ENCODE data around the gene NPM1.

Gene NPM1

DNA sequence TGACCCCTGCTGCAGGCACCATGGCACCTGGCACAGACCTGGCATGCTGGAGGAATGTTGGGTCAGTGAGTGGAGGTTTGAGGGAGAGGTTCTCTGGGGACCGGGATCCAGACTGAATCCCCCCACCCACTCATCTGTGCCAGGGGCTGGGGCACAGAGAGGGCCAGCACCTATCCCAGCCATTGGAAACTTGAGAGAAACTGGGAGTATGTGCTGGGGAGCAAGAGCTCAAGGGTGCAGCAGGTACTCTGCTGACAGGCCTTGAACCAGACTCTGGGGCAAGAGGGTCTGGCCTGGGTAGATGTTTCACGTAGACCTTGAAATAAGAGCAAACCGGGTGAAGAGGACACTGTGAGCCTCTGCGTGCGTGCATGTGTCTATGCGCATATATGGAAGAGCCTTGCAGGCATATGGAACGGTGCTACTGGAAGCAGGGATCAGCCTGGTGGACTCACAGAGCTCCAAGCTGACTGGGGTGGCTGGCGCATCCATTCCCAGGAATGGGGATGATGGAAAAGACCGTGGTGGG is 40.6 kb downstream of the NPM1 start:
- DNase-seq (ENCODE audit: low read depth), result no peak

DNA sequence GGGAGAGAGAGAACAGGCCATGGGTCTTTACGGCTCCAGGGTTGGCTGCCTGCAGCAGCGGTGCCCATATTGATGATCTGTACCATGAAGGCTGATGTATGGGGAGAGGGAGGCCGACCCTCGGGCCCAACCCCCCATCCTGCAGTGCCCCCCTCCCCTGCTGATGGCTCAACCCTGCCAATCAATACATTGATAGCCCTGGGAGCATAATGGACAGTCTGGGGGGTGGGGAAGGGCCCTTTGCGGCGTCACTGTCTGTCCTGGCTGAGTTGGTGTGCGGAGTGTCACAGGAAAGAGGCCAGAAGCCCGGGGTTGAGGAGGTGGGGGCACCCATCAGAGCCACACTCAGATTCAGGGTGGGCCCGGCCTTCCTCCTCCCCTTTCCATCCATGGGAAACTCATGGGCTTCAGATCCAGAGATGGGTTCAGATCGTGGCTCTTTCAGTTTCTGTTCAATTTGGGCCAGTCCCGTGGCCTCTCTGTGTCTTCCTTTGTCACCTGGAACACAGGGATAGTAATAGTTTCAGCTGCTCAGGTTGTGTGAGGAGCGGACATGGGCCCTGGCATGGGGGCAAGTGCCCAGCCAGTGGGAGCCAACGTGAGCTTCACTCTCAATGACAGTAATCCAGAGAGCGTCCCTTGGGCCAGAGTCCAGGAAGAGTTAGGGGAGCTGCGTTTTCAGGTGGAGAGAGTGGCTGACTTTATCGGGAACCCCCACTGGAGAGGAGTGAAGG is 41.3 kb downstream of the NPM1 start:
- no peak for DNase-seq (ENCODE audit: low read depth)

DNA sequence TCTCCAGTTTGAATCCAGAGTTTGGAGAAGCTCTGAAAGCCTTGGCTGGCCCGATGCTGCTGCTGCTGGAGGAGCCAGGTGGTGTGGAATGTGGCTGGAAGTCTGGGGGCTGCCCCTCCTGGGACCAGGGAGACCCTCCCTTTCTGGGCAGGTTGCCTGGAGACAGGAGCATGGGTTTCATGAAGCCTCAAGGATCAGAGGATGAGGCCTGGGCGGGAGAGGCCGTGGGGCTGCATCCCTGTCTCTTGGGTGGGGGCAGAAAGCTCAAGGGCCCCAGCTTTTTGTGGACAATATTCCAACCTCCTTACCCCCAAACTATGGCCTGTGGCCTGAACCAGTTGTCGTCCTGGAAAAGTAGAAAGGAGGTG is 41.9 kb downstream of the NPM1 start:
- DNase-seq (ENCODE audit: low read depth), result no peak

GRCh38 chr5:171431251-171431777 is 43.7 kb downstream of the NPM1 start:
- no peak for DNase-seq (ENCODE audit: low read depth)

GRCh38 chr5:171432076-171432475 is 44.4 kb downstream of the NPM1 start:
- DNase-seq (ENCODE audit: low read depth), result no peak

- DNase-seq (ENCODE audit: low read depth), result no peak
Observed at GRCh38 chr5:171432583-171433351, 45.1 kb downstream of the NPM1 start.

DNA sequence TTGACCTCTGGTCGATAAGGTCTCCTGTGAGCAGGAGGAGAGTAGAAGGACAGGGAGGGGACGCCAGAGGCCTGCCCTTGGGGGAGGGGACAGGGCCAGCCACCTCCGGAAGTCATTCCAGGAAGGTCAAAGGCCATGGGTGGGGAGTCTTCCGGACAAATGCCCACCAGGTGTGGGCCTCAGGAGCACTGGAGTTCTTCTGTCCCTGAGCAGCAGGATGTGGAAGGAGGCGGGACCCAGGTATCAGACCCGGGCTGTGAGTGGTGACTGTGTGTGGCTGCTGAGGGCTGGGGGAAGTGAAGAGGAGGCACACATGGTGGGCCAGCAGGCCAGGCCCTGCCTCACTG is 45.7 kb downstream of the NPM1 start:
- no peak for DNase-seq (ENCODE audit: low read depth)

DNA sequence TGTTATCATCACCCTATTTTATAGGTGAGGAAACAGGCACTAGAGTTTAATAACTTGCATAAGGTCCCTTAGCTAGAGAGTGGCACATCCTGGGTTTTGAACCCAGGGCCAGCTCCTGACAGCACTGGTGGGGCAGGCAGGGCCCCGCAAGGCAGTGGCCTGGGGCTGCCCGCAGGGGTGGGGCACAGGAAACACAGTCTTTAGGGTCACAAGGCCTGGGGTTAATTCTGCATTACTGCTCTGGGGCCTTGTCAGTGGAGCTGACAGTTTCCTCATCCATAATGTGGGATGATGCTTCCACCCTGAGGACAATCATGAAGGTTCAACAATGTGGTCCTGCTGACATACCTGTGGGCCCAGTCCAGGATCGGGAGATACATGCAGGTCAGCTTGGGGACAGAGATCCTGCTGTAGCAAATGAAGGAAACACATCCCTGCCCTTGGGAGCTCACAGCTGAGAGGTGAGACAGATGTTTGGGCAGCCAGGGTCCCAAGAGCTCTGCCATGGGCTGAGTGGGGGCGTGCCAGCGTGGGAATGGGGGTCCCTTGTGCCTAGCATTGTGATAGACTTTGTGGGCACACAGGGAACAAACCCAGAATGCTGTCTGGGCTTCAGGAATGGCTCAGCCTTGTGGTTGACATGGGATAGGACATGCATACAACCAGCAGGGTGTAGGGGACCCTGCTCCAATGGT is 46.5 kb downstream of the NPM1 start:
- no peak for DNase-seq (ENCODE audit: low read depth)

GRCh38 chr5:171434874-171435273 is 47.2 kb downstream of the NPM1 start:
- no peak for DNase-seq (ENCODE audit: low read depth)

GRCh38 chr5:171435908-171436307 is 48.3 kb downstream of the NPM1 start:
- DNase-seq (ENCODE audit: low read depth), result no peak

DNA sequence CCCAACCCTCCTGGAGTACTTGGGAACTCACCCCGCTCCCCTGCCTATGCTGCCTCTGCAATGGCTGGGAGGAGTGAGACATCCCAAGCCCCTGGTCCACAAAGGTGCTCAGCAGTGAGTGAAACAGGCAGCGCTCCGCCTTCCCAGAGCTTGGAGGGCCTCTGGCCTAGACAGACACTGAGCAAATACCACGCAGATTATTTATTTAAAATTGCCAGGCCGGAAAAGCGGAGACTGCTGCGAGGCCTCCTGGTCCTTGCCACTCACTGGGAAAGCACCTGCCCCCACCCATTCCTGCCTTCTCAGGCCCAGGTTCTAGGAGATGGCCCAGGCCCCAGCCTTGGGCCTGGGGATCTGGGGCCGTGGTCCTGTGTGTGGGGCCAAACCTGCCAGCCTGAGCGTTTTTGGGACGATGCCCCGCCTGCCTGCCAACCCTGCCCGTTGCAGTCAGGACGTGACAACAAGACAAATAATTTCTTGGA is 49.2 kb downstream of the NPM1 start:
- DNase-seq (ENCODE audit: low read depth), result no peak

GRCh38 chr5:171437286-171437821 is 49.7 kb downstream of the NPM1 start:
- no peak for DNase-seq (ENCODE audit: low read depth)

GRCh38 chr5:171438738-171439137 is 51.1 kb downstream of the NPM1 start:
- DNase-seq (ENCODE audit: low read depth), result no peak

DNA sequence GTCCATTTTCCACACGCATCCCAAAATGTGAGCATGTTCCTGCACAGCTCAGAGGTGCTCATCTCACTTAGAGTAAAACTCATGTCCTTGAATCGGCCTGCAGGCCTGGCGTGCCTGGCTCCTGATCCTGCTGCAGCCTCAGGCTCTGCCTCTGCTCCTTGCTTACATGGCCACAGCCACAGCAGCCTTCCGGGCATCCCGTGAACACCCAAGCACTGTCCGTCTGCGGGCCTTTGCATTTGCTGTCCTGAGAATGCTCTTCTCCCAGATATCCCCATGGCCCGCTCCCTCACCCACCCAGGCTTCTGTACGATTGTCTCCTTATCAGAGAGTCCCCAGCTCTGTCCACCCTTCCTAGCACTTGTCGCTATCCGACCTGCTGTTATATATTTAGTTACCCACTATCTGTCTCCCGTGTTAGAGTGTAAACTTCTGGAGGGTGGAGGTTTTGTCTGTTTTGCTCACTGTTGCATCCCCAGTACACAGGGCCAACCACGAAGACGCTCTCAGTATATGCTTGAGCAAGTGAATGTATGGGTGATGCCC is 53.7 kb downstream of the NPM1 start:
- no peak for DNase-seq (ENCODE audit: low read depth)

GRCh38 chr5:171442287-171443042 is 54.8 kb downstream of the NPM1 start:
- no peak for DNase-seq (ENCODE audit: low read depth)

GRCh38 chr5:171444582-171444981 is 56.9 kb downstream of the NPM1 start:
- no peak for DNase-seq (ENCODE audit: low read depth)

- DNase-seq (ENCODE audit: low read depth), result no peak
Observed at GRCh38 chr5:171445644-171446516, 58.2 kb downstream of the NPM1 start.

DNA sequence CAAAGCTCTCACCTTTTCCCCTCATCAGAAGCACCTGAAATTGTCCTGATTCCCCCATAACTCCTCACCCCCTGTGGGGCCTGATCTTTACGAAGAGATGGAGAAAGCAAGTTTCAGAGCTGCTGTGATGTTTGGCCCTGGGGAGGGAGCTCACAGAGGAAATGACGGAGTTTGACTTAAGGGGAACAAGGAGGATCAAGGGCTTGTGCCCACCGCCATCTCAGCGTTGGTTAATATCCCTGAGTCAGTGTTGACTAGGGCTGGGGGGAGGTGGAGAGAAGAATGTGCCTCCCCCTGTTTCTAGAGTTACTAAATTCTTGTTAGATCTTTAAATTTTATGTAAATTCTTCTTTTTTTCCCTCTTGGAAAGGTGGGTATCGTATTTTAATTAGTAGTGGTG is 59.6 kb downstream of the NPM1 start:
- no peak for DNase-seq (ENCODE audit: low read depth)

GRCh38 chr5:171449426-171449825 is 61.8 kb downstream of the NPM1 start:
- no peak for DNase-seq (ENCODE audit: low read depth)
